Measurements from ENCODE around the gene CACNG5. TPM values are rescaled to one million over a fixed set of nuclear protein-coding genes. Genes with fewer than 3 reads are reported as not detected.

Gene CACNG5
- total RNA-seq, 3 donors from 2014 or later (not counting 1 experiment from before 2014, with no cell fraction given) = not detected

GRCh38 chr17:66843627-66844026 is 8.7 kb downstream of the CACNG5 start:
- ATAC-seq = no peak
- H3K27ac Mint-ChIP-seq = no peak overlapping the region
- no peaks in the 10 kb centered on the region for H3K4me1 ChIP-seq (ENCODE audit: control insufficient read depth, insufficient read depth, low read length)
- DNase-seq = no peak
- no peak overlapping the region for H3K4me3 ChIP-seq (ENCODE audit: low read length)
- TF ChIP-seq, protein P1, sequence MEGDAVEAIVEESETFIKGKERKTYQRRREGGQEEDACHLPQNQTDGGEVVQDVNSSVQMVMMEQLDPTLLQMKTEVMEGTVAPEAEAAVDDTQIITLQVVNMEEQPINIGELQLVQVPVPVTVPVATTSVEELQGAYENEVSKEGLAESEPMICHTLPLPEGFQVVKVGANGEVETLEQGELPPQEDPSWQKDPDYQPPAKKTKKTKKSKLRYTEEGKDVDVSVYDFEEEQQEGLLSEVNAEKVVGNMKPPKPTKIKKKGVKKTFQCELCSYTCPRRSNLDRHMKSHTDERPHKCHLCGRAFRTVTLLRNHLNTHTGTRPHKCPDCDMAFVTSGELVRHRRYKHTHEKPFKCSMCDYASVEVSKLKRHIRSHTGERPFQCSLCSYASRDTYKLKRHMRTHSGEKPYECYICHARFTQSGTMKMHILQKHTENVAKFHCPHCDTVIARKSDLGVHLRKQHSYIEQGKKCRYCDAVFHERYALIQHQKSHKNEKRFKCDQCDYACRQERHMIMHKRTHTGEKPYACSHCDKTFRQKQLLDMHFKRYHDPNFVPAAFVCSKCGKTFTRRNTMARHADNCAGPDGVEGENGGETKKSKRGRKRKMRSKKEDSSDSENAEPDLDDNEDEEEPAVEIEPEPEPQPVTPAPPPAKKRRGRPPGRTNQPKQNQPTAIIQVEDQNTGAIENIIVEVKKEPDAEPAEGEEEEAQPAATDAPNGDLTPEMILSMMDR (IDR thresholded peaks at IDR 0.05) = no peak
- no peak overlapping the region for H3K4me3 Mint-ChIP-seq
- no peaks in the 10 kb centered on the region for H3K36me3 Mint-ChIP-seq
- intact Hi-C loops (cut with micrococcal nuclease) = no loop called here
- H3K36me3 ChIP-seq (ENCODE audit: control insufficient read depth, insufficient read depth, low read length) = no peaks in the 10 kb centered on the region
- no peaks in the 10 kb centered on the region for H3K9me3 Mint-ChIP-seq
- H3K27me3 ChIP-seq (ENCODE audit: control insufficient read depth, insufficient read depth, low read length) = no peaks in the 10 kb centered on the region
- H3K9me3 ChIP-seq (ENCODE audit: control insufficient read depth, insufficient read depth, low read length) = no peaks in the 10 kb centered on the region
- no peak overlapping the region for H3K27ac ChIP-seq (ENCODE audit: low read length)
- H3K4me1 Mint-ChIP-seq = no peaks in the 10 kb centered on the region
- WGBS (ENCODE audit: insufficient coverage) = 83% methylated on average over 4 of the region's 4 CpGs
- H3K27me3 Mint-ChIP-seq (ENCODE audit: low read depth in 2 of 2) = peaks cover 6 to 18% of the 10 kb centered on the region in 2 donors

DNA sequence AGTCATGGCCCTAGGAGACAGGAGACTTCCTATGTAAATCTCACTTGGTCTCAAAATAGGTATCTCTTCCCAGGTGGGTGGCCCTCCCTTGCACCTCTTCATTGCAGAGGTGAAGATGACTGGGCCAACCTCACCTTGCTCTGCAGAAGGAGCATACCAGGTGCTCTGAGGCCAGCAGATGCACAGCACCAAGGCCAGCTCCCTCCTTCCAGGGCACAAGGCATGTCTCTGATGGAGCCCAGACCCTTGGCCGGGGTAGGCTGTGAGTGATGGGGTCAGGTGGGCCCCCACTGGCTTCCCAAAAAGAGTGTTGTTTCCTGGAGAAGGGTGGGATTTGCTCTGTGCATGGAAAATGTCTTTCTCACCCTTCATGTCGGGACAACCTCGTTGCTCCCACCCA is 12.8 kb downstream of the CACNG5 start:
- no peak overlapping the region for H3K27ac Mint-ChIP-seq
- H3K4me3 ChIP-seq (ENCODE audit: low read length) = no peak overlapping the region
- 74% methylated on average over 3 of the region's 3 CpGs for WGBS (ENCODE audit: insufficient coverage)

DNA sequence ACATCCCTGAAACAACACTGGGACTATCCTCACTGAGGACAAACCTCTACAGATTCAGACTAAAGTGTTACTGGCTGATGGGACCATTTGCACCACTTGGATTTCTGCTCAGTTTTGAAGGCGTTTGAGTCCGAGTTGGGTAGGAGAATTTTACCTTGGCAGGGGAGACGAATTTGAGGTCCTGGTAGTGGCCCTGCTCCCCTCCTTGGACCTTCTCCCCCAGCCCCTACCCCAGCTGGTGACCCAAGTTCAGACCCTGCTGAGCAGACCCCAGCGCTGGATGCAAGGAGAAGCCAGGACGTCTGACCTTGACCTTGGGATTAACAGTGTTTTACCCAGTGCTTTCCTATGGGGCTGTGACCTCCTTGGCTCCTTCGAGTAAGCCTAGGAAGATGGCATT is 13.6 kb downstream of the CACNG5 start:
- no peaks in the 10 kb centered on the region for H3K9me3 Mint-ChIP-seq
- Histone ChIP-seq H3K27me3 (ENCODE audit: control insufficient read depth, insufficient read depth, low read length) (no peaks in the 10 kb centered on the region), H3K4me3 (ENCODE audit: low read length) (no peak overlapping the region), H3K36me3 (ENCODE audit: control insufficient read depth, insufficient read depth, low read length) (no peaks in the 10 kb centered on the region), H3K27ac (ENCODE audit: low read length) (no peak overlapping the region), H3K9me3 (ENCODE audit: control insufficient read depth, insufficient read depth, low read length) (no peaks in the 10 kb centered on the region), H3K4me1 (ENCODE audit: control insufficient read depth, insufficient read depth, low read length) (no peaks in the 10 kb centered on the region)
- peaks cover 4 to 24% of the 10 kb centered on the region in 2 donors for H3K27me3 Mint-ChIP-seq (ENCODE audit: low read depth in 2 of 2)
- TF ChIP-seq, protein P1 (IDR thresholded peaks at IDR 0.05) = no peak
- WGBS (ENCODE audit: insufficient coverage) = 82% methylated on average over 5 of the region's 6 CpGs
- no peaks in the 10 kb centered on the region for H3K36me3 Mint-ChIP-seq
- ATAC-seq = no peak
- H3K4me1 Mint-ChIP-seq = no peaks in the 10 kb centered on the region
- intact Hi-C loops (cut with micrococcal nuclease) = no loop called here
- H3K27ac Mint-ChIP-seq = no peak overlapping the region
- no peak for DNase-seq
- no peak overlapping the region for H3K4me3 Mint-ChIP-seq

More for the DNA sequence above, 12.8 kb downstream of the CACNG5 start:
- peaks cover 6 to 30% of the 10 kb centered on the region in 2 donors for H3K27me3 Mint-ChIP-seq (ENCODE audit: low read depth in 2 of 2)
- no peak overlapping the region for H3K4me3 Mint-ChIP-seq
- H3K4me1 ChIP-seq (ENCODE audit: control insufficient read depth, insufficient read depth, low read length) = no peaks in the 10 kb centered on the region
- no peaks in the 10 kb centered on the region for H3K9me3 Mint-ChIP-seq
- ATAC-seq = no peak
- no peak for DNase-seq
- intact Hi-C loops (cut with micrococcal nuclease) = no loop called here
- H3K27me3 ChIP-seq (ENCODE audit: control insufficient read depth, insufficient read depth, low read length) = no peaks in the 10 kb centered on the region
- no peak overlapping the region for H3K27ac ChIP-seq (ENCODE audit: low read length)
- H3K4me1 Mint-ChIP-seq = no peaks in the 10 kb centered on the region
- no peaks in the 10 kb centered on the region for H3K36me3 ChIP-seq (ENCODE audit: control insufficient read depth, insufficient read depth, low read length)
- H3K9me3 ChIP-seq (ENCODE audit: control insufficient read depth, insufficient read depth, low read length) = no peaks in the 10 kb centered on the region
- TF ChIP-seq, protein P1 (IDR thresholded peaks at IDR 0.05) = no peak
- no peaks in the 10 kb centered on the region for H3K36me3 Mint-ChIP-seq

GRCh38 chr17:66849032-66849655 is 14.2 kb downstream of the CACNG5 start:
- Histone ChIP-seq H3K4me3 (ENCODE audit: low read length) (no peak overlapping the region), H3K27me3 (ENCODE audit: control insufficient read depth, insufficient read depth, low read length) (no peaks in the 10 kb centered on the region), H3K36me3 (ENCODE audit: control insufficient read depth, insufficient read depth, low read length) (no peaks in the 10 kb centered on the region), H3K9me3 (ENCODE audit: control insufficient read depth, insufficient read depth, low read length) (no peaks in the 10 kb centered on the region), H3K4me1 (ENCODE audit: control insufficient read depth, insufficient read depth, low read length) (no peaks in the 10 kb centered on the region), H3K27ac (ENCODE audit: low read length) (no peak overlapping the region)
- TF ChIP-seq, protein P1 (IDR thresholded peaks at IDR 0.05) = no peak
- H3K36me3 Mint-ChIP-seq = no peaks in the 10 kb centered on the region
- DNase-seq (no peak), ATAC-seq (no peak)
- no peaks in the 10 kb centered on the region for H3K9me3 Mint-ChIP-seq
- H3K4me1 Mint-ChIP-seq = no peaks in the 10 kb centered on the region
- intact Hi-C loops (cut with micrococcal nuclease) = no loop called here
- H3K27ac Mint-ChIP-seq = no peak overlapping the region
- no peak overlapping the region for H3K4me3 Mint-ChIP-seq
- H3K27me3 Mint-ChIP-seq (ENCODE audit: low read depth in 2 of 2) = peaks cover 4 to 19% of the 10 kb centered on the region in 2 donors
- WGBS (ENCODE audit: insufficient coverage) = 85% methylated on average over 12 of the region's 14 CpGs

Measured in natural killer cell (primary cell).